NAMALWA (cell line): Measurements from ENCODE around the gene CLBA1.
"Not testable (repeated sequence)": the region's sequence is repeated elsewhere in the genome, so short reads cannot be mapped to it uniquely, and the experiment has no call there.

ENCODE experiments used
- DNase-seq: peaks from one replicate; pipeline ENCODE4 v3.0.0-alpha.2; 2015; ENCODE audit warnings: low spot score

CLBA1 gene

DNA sequence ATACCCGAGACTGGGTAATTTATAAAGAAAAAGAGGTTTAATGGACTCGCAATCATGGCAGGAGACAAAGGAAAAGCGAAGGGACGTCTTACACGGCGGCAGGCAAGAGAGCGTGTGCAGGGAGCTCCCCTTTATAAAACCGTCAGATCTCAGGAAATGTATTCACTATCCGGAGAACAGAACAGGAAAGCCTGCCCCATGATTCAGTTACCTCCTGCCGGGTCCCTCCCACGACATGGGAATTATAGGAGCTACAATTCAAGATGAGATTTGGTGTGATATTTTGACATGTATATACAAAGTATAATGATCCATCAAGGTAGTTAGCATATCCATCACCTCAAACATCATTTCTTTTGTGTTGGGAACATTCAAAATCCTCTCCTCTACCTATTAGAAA lies 37.6 kb downstream of the CLBA1 start:
- no peak for DNase-seq

DNA sequence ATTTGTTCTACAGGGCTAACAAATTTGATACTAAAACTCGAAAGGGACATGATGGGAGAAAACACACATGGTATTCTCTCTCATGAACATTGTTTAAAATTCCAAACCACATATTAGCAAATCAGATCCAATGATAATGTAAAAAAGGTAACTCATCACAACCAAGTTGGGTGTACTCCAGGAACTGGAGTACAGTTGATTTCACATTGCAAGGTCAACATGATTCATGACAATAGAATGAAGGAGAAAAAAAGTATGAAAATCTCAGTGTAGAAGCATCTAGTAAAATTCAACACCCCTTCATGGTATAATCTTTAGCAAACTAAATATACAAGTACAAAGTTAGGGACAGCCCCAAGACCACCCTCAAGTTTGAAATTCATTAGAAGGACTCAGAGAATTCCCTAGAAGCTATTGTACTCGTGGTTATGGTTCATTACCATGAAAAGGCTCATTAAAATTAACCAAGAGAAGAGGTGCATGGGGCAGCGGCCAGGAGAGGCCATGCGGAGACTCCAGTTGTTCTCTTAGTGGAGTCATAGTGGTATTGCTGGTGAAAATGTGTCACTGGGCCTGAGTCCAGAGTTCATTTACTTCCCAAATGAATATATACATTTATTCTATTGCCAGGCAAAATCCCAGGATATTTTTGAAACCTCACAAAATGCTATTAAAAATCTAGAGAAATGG lies 38.3 kb downstream of the CLBA1 start:
- no peak for DNase-seq

DNA sequence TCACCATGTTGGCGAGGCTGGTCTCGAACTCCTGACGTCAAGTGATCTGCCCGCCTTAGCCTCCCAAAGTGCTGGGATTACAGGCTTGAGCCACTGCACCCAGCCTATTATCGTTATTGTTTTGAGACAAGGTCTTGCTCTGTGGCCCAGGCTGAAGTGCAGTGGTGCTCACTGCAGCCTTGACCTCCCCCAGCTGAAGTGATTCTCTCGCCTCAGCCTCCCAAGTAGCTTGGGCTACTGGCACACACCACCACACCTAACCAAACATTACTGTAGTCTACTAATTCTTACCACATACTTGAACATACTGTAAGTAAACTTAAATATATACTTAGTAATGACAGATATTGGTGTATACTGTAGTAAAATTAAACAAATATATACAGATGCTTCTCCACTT lies 39.8 kb downstream of the CLBA1 start:
- DNase-seq = no peak

DNA sequence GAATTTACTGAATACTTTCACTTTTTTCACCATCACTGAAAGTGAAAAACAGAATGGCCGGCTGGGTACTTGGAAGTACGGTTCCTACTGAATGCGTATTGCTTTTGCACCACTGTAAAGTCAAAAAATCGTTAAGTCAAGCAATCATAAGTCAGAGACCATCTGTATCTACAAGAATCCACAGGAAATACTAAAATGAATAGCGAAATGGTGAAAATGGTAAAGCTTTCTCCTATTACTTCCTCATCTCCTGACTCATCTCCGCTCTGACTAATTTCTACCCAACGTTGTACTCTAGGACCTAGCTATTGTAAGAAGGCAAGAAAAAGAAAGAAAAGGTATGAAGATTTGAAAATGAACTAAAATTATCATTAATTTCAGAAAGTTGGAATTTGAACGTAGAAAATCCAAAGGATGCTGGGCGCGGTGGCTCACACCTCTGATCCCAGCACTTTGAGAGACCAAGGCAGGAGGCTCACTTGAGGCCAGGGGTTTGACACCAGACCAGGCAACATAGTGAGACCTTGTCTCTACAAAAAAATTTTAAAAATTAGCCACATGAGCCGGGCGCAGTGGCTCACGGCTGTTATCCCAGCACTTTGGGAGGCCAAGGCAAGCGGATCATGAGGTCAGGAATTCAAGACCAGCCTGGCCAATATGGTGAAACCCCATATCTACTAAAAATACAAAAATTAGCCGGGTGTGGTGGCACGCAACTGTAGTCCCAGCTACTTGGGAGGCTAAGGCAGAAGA lies 40.6 kb downstream of the CLBA1 start:
- DNase-seq = no peak

DNA sequence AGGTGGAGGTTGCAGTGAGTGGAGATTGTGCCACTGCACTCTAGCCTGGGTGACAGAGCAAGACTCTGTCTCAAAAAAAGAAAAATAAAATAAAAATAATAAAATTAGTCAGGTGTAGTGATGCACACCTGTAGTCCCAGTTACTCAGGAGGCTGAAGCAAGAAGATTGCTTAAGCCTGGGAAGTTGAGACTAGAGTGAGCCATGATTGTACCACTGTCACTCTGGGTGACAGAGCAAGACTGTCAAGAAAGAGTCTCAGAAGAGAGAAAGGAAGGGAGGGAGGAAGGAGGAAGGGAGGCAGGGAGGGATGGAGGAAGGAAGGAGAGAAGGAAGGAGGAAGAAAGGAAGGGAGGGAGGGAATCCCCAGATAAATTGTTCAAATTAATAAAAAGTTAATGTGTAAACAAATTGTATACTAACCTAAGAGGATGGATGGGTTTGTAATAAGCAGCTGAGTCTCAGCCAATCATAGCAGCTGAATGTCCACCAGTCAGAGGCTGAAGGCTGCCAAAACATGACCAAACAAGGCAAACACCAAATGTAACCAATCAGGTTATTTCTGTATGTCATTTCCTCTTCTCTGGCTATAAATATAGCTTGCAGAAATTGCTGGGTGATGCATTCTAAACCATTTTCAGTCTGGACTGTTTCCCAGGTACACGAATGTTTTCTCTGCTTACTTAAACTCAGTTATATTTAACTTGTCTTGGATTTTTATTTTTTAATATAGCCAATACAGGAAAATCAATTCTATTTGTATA lies 41.4 kb downstream of the CLBA1 start:
- peak; percentile 67 for DNase-seq

DNA sequence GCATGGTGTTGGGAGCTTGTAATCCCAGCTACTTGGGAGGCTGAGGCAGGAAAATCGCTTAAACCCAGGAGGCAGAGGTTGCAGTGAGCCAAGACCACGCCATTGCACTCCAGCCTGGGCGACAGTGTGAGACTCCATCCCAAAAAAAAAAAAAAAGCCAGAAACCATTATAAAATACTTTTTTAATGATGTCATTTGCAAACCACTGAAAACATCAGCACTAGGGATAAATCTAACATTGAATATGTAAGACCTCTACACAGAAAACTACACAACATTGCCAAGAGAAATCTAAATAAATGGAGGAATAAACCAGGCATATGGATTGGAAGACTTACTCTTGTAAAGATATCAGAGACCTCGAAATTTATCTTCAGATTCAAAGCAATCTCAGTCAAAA lies 42.1 kb downstream of the CLBA1 start:
- DNase-seq = not testable (repeated sequence)

DNA sequence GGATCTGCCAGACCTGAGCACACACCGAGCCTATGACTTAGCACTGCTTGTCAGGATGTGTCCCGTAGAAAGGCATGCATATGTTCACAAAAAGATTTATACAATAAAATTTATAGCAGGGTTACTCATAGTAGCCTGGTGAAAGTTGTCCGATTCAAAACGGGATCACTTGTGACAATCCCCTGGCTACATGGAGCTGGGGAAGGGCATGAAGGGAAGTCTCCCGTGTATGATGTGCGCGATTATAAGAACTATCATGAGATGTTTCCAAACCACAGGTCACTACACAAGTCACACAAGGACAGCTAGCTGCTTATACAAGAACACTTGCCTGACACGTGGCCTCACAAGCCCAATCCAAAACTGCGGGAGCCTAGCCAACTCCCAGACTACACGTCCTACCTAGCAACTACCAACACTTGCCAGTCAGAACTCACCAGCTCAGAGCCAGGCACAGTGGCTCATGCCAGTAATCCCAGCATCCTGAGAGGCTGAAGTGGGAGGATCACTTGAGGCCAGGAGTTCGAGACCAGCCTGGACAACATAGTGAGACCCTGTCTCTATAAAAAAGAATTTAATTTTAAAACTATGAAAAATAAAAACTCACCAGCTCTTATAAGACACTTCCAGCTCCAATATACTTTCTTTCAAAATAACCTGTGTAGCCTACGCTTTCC lies 42.8 kb downstream of the CLBA1 start:
- no peak for DNase-seq

DNA sequence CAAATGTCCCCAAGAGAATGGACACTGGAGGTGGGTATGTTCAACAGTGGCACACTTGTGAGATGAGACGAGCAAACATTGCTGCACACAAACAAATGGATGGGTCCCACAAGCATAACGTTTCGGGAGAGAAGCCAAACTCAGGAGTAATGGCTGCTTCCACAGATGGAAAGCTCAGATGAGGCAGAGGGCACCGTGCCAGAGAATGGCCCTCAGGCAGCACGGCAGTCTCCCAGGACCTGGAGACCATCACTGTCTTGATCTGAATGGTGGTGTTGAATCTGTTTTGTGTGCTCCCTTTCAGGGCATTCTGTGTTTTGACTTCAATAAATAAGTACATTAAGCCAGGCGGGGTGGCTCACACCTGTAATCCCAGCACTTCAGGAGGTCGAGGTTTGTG lies 43.8 kb downstream of the CLBA1 start:
- DNase-seq = no peak

DNA sequence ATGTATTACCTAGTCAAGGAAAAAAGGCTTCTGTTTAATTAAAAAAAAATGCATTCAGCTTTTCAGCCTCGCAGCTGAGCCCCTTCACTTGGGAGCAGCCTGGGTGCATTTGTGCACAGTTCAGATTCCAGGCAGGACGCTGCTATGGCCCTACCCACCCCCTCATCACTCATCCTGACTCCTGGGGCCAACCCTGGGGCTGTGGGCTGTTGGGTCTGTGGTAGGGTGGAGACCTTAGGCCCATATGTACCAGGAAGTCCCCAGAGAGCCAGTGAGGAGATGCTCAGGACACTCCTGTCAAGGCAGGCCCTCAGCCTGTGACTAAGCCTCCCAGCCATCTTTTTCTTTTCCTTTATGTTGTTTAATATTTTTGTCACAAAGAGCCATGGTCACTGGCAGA lies 44.6 kb downstream of the CLBA1 start:
- DNase-seq = no peak

DNA sequence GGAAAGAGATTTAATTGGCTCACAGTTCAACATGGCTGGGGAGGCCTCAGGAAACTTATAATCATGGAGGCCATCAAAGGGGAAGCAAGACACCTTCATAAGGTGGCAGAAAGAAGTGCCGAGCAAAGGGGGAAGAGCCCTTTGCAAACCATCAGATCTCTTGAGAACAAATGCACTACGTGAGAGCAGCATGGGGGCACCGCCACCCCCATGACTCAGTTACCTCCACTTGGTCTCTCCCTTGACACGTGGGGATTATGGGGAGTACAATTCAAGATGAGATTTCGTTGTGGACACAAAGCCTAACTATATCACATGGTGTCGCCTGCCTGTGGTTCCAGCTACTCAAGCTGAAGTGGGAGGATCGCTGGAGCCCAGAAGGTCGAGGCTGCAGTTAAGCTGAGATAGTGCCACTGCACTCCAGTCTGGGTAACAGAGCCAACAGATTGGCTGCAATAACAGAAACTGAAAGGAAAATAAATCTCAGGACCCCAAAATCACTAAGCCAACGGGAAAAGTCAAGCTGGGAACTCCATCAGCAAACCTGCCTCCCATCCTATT lies 45.3 kb downstream of the CLBA1 start:
- no peak for DNase-seq

DNA sequence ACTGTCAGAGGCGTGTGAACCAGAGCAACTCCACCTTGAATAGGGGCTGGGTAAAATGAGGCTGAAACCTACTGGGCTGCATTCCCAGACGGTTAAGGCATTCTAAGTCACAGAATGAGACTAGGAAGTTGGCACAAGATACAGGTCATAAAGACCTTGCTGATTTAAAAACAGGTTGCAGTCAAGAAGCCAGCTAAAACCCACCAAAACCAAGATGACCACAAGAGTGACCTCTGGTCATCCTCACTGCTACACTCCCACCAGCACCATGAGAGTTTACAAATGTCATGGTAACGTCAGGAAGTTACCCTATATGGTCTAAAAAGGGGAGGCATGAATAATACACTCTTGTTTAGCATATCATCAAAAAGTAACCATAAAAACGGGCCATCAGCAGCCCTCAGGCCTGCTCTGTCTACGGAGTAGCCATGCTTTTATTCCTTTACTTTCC lies 46.9 kb downstream of the CLBA1 start:
- DNase-seq = not testable (repeated sequence)

DNA sequence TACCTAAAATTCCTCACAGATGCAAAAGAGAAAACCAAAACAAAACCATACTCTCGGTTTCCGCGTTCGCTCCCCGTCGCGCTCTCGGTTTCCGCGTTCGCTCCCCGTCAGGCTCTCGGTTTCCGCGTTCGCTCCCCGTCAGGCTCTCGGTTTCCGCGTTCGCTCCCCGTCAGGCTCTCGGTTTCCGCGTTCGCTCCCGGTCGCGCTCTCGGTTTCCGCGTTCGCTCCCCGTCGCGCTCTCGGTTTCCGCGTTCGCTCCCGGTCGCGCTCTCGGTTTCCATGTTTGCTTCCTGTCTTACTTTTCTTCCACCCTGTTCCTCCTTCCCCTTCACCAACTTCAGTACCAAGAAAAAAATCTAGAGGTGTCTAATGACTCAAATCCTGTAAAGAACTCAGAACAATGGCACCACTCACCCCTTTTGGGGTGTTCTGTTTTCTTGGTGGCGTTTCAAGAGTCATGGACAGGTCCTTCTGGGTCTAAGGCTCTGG lies 47.9 kb downstream of the CLBA1 start:
- not testable (repeated sequence) for DNase-seq

DNA sequence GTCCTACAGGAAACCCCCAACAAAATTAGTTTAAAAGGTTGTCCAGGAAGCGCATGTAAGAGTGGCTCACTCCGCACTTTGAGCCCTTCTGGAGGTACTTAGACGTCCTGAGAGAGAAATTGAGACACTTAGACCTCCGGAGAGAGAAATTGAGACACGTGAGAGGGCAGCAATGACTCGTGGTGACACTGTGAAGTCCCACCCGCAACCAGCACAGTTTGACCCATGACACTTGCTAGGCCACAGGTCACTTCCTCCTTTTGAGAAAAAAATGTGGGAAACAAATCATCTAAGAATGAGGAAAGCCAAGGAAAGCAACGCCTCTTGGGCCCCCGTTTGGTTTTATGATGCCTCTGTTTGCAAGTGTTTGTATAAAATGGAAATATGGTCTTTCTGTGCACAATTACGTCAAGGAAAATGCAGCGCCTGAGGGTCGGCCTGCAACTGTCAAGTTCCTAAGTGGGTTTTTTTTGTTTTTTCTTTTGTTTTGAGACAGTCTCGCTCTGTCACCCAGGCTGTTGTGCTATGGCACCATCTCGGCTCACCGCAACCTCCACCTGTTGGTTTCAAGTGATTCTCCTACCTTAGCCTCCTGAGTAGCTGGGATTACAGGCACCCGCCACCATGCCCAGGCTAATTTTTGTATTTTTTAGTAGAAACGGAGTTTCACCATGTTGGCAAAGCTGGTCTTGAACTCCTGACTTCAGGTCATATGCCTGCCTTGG lies 48.9 kb downstream of the CLBA1 start:
- DNase-seq = no peak

DNA sequence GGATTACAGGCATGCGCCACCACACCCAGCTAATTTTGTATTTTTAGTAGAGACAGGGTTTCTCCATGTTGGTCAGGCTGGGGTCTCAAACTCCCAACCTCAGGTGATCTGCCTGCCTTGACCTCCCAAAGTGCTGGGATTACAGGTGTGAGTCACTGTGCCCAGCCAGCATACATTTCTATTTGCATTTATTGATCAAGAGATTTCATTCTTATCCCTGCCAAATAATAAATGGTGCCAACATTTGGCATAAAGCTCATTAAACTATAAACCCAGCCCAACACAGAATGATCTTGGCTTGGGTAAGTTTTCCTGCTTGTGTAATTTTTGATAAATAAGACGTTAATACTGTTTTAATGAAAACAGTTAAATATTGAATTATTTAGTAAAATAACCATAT lies 50.0 kb downstream of the CLBA1 start:
- not testable (repeated sequence) for DNase-seq

DNA sequence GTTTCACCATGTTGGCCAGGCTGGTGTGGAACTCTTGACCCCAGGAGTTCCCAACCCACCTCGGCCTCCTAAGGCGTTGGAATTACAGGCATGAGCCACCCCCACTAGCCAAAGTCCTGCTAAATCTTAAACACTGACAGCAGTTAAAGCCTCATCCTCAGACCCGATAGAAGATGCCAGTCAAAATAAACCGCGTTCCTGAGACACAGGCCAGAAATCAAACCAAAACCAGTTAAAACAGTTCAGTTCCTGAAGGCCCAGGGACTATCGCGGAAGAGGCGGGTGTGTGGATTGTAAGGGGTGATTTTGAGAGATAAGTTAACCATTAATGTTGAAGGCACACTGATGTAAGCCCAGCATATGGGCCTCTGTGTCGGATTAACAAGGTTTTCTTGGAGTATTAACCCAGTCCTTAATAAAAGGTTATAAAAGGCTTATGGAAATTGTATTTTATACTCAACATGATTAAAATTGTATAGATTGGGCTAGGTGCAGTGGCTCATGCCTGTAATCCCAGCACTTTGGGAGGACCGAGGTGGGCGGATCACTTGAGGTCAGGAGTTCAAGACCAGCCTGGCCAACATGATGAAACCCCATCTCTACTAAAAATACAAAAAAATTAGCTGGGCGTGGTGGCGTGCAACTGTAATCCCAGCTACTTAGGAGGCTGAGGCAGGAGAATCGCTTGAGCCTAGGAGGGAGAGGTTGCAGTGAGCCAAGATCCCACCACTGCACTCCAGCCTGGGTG lies 54.0 kb downstream of the CLBA1 start:
- DNase-seq = no peak

DNA sequence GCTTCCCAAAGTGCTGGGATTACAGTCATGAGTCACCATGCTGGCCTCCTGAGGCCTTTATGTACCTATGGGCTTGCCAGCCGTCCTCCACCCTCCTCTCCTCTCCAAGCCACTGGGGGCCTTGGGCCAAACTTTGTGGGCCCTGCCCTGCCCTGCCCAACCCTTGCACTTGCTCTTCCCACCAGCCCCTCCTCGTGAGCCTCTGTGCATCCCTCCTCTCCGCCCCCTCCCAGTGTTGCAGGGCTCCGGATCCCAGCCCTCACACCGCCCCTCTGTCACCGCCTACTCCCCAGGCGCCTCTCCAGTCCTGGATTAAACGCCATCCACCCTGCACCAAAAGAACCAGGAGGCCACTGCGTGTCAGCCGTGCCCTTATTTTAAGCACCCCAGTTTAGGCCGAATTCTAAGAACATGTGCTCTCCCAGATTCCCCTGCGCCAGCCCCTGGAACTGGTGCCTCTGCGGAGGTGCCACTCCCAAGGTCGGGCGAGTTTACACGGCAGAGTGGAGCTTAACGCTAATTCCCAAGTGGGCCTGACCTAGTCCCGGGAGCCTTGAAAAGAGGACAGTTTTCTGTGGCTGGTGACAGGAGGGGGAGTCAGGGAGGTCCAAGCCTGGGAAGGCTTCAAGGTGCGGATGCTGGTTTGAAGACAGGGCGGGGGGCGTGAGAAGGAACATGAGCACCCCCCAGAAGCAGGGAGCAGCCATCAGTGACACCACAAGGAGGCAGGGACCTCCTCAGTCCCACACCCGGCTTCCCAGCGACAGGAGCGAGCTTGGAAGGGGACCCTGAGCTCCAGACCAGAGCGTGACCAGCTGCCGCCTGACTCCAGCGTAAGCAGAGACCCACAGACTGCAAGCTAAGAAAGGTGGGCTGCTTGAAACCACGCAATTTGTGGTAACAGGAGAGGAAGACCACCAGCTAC lies 56.5 kb downstream of the CLBA1 start:
- DNase-seq = no peak

DNA sequence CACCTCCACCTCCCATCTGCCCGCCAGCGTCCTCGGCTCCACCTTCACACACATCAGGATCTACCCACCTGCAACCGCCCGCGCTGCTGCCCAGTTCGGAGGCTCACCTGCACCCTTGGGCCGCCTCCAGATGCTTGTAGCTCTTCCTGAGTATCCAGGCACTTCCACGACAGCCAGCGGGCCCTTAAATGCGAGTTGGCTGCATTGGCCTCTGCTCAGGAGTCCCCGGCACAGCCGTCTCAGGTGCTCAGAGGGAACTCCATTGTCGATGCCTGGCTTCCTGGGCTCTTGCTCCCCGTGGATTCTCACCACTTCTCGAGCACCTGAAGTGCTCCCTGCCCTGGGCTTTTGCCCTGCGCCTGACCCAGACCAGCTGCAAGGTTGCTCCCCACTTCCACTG lies 57.2 kb downstream of the CLBA1 start:
- no peak for DNase-seq

DNA sequence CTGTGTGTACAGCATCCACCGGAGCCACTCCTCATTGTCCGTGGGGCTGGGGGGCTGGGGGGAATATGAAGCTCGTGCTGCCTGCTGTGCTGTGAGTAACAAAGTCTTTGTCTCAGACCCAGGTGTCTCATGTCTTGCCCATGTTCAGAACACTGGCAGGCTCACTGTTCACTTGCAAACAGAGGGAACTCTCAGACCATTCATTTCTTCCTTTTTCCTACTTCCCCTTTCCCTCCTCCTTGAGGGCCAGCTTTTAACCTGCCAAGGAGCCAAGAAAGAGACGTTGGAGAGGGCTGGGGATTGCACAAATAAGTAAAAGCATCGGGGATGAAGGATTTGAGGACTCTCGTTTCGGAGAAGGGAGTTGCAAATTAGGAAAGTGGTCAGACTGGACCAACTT lies 58.1 kb downstream of the CLBA1 start:
- DNase-seq = no peak
